GM19099 (cell line): ENCODE results near the gene KRTAP4-4.
"Not testable (repeated sequence)": the region's sequence is repeated elsewhere in the genome, so short reads cannot be mapped to it uniquely, and the experiment has no call there.

ENCODE experiments used
- POLR2A ChIP-seq: IDR thresholded peaks from 3 replicates; pipeline ENCODE4 v1.6.1; 2011; ENCODE audit warnings: low read depth; ENCODE audit not compliant: insufficient read length; ENCODE audit errors: extremely low read depth

The KRTAP4-4 gene

GRCh38 chr17:41160648-41161047 lies at the start of gene KRTAP4-4:
KRTAP4-4 (minus strand) TSS chr17:41160748; CDS start chr17:41160691, 57 bp downstream.
- TF ChIP-seq POLR2A: no peak

GRCh38 chr17:41199421-41200078 lies 39.0 kb upstream of the KRTAP4-4 start:
- no peak for TF ChIP-seq POLR2A

GRCh38 chr17:41196068-41196467 lies 35.5 kb upstream of the KRTAP4-4 start:
- TF ChIP-seq POLR2A: no peak

- no peak for TF ChIP-seq POLR2A
Measured at GRCh38 chr17:41190328-41190727, 29.8 kb upstream of the KRTAP4-4 start.

- not testable (repeated sequence) for TF ChIP-seq POLR2A
Measured at GRCh38 chr17:41189837-41190318, 29.3 kb upstream of the KRTAP4-4 start, which contains the start of gene KRTAP9-1. KRTAP9-1 (plus strand) TSS chr17:41189887; CDS start chr17:41189887, 0 bp downstream.

GRCh38 chr17:41186872-41187271 lies 26.3 kb upstream of the KRTAP4-4 start:
- TF ChIP-seq POLR2A: no peak

GRCh38 chr17:41185001-41185400 lies 24.5 kb upstream of the KRTAP4-4 start:
- TF ChIP-seq POLR2A: no peak

- TF ChIP-seq POLR2A: no peak
Measured at GRCh38 chr17:41184480-41184961, 24.0 kb upstream of the KRTAP4-4 start, which contains the start of gene KRTAP4-1. KRTAP4-1 (minus strand) TSS chr17:41184911; CDS start chr17:41184854, 57 bp downstream.

GRCh38 chr17:41178843-41179616 lies 18.5 kb upstream of the KRTAP4-4 start:
- no peak for TF ChIP-seq POLR2A

- no peak for TF ChIP-seq POLR2A
Measured at GRCh38 chr17:41178341-41178740, 17.8 kb upstream of the KRTAP4-4 start.

GRCh38 chr17:41177727-41178271 lies 17.3 kb upstream of the KRTAP4-4 start, which contains the start of gene KRTAP4-2:
KRTAP4-2 (minus strand) TSS chr17:41178221; CDS start chr17:41178164, 57 bp downstream.
- no peak for TF ChIP-seq POLR2A

GRCh38 chr17:41176744-41177387 lies 16.3 kb upstream of the KRTAP4-4 start:
- TF ChIP-seq POLR2A: no peak

GRCh38 chr17:41171886-41172285 lies 11.3 kb upstream of the KRTAP4-4 start:
- no peak for TF ChIP-seq POLR2A

GRCh38 chr17:41168121-41168520 lies 7.6 kb upstream of the KRTAP4-4 start, which contains the start of gene KRTAP4-3:
KRTAP4-3 (minus strand) TSS chr17:41168221; CDS start chr17:41168172, 49 bp downstream.
- TF ChIP-seq POLR2A: no peak

GRCh38 chr17:41167561-41167960 lies 7.0 kb upstream of the KRTAP4-4 start:
- no peak for TF ChIP-seq POLR2A
